Calu3 (cell line): ENCODE measurements around the gene JARID2. TPM values are rescaled to one million over a fixed set of nuclear protein-coding genes. Genes with fewer than 3 reads are reported as not detected.

Experiments used
- BruUV-seq: library from RNA; stranded (reverse); fragments of 400-500 nt; replicated peaks from 2 replicates; lab custom pipeline; 2021; lab: Mats Ljungman, UMichigan
- CTCF ChIA-PET: fragments of 300-600 bp; sonication (Branson Sonifier 250); formaldehyde crosslinking; loops from one replicate; lab custom pipeline; 2022; ENCODE audit warnings: antibody characterized with exemption; lab: Charles Lee
- DNase-seq: peaks from one replicate; pipeline ENCODE4 v3.0.0; 2022
- H3K27ac Mint-ChIP-seq: one replicate; pipeline ENCODE4 v1.8.0; 2022; ENCODE audit warnings: mixed read lengths; ENCODE audit not compliant: unreplicated experiment
- H3K27me3 Mint-ChIP-seq: one replicate; pipeline ENCODE4 v1.8.0; 2022; ENCODE audit warnings: mixed read lengths; ENCODE audit not compliant: unreplicated experiment
- H3K36me3 Mint-ChIP-seq: one replicate; pipeline ENCODE4 v1.8.0; 2022; ENCODE audit warnings: mild to moderate bottlenecking, moderate library complexity, mixed read lengths; ENCODE audit not compliant: insufficient read depth, unreplicated experiment
- H3K4me1 Mint-ChIP-seq: one replicate; pipeline ENCODE4 v1.8.0; 2022; ENCODE audit warnings: mild to moderate bottlenecking, low read depth, mixed read lengths; ENCODE audit not compliant: unreplicated experiment
- H3K4me3 Mint-ChIP-seq: one replicate; pipeline ENCODE4 v1.8.0; 2022; ENCODE audit warnings: mild to moderate bottlenecking, low read depth, moderate library complexity, mixed read lengths; ENCODE audit not compliant: unreplicated experiment
- H3K9me3 Mint-ChIP-seq: one replicate; pipeline ENCODE4 v1.8.0; 2022; ENCODE audit warnings: low read depth, mixed read lengths; ENCODE audit not compliant: unreplicated experiment
- CTCF ChIP-seq: fragments of 200-600 bp; IDR thresholded peaks from one replicate; pipeline ENCODE4 v1.8.0; 2022; ENCODE audit warnings: antibody characterized with exemption; ENCODE audit not compliant: unreplicated experiment
- intact Hi-C: fragments of 100-400 bp; cut with micrococcal nuclease; formaldehyde crosslinking; loops from one replicate; pipeline ENCODE4 v1.10.0; 2022; ENCODE audit not compliant: unreplicated experiment
- total RNA-seq: library from RNA; stranded (reverse); gene quantifications from 2 replicates; pipeline ENCODE4 v1.2.3, GENCODE V29; 2022

JARID2 gene
- total RNA-seq, 1 experiment from 2014 or later = 9.4 TPM

GRCh38 chr6:15387118-15387517 lies 141.2 kb downstream of the JARID2 start:
- intact Hi-C loops = no loop called here
- H3K36me3 Mint-ChIP-seq = peaks cover 7% of the 10 kb centered on the region
- CTCF ChIA-PET = no interaction called here
- no peak overlapping the region for H3K4me3 Mint-ChIP-seq
- no peak overlapping the region for H3K27ac Mint-ChIP-seq
- TF ChIP-seq CTCF = no peak
- no TSS peak for BruUV-seq
- H3K27me3 Mint-ChIP-seq = no peaks in the 10 kb centered on the region
- no peak for DNase-seq
- peaks cover 7% of the 10 kb centered on the region for H3K4me1 Mint-ChIP-seq
- no peaks in the 10 kb centered on the region for H3K9me3 Mint-ChIP-seq

- Mint-ChIP-seq H3K9me3 (no peaks in the 10 kb centered on the region), H3K4me3 (no peak overlapping the region), H3K36me3 (peaks cover 4% of the 10 kb centered on the region), H3K27me3 (no peaks in the 10 kb centered on the region), H3K4me1 (peaks cover 7% of the 10 kb centered on the region), H3K27ac (no peak overlapping the region)
- no peak for DNase-seq
- BruUV-seq = no TSS peak
- intact Hi-C loops = no loop called here
- TF ChIP-seq CTCF = no peak
- CTCF ChIA-PET = interaction anchor here (0.7 to 1.2 kb wide), 2 partner anchors 11 to 12 kb away, joined by 3 read pairs; no protein-coding TSS in a partner anchor
Measured at GRCh38 chr6:15389084-15389764, 143.4 kb downstream of the JARID2 start.

GRCh38 chr6:15389765-15390723 lies 144.2 kb downstream of the JARID2 start:
- CTCF ChIA-PET = interaction anchor here (0.5 to 1.2 kb wide), 3 partner anchors 11 to 509 kb away, joined by 3 to 4 read pairs (median 3); no protein-coding TSS in a partner anchor
- BruUV-seq = no TSS peak
- Mint-ChIP-seq H3K4me3 (no peak overlapping the region), H3K9me3 (no peaks in the 10 kb centered on the region), H3K36me3 (peaks cover 4% of the 10 kb centered on the region), H3K27ac (no peak overlapping the region), H3K27me3 (no peaks in the 10 kb centered on the region), H3K4me1 (peaks cover 7% of the 10 kb centered on the region)
- TF ChIP-seq CTCF = peak; percentile 50
- peak; percentile 15 for DNase-seq
- intact Hi-C loops = loop anchor here (5.0 kb wide), 1 partner anchor 68 kb away; no protein-coding TSS in a partner anchor

- TF ChIP-seq CTCF = no peak
- intact Hi-C loops = loop anchor here (5.0 kb wide), 1 partner anchor 69 kb away; no protein-coding TSS in a partner anchor
- CTCF ChIA-PET = no interaction called here
- Mint-ChIP-seq H3K4me1 (peaks cover 7% of the 10 kb centered on the region), H3K4me3 (no peak overlapping the region), H3K27ac (no peak overlapping the region), H3K36me3 (peaks cover 4% of the 10 kb centered on the region), H3K27me3 (no peaks in the 10 kb centered on the region), H3K9me3 (no peaks in the 10 kb centered on the region)
- no peak for DNase-seq
- no TSS peak for BruUV-seq
Measured at GRCh38 chr6:15391500-15391899, 145.6 kb downstream of the JARID2 start.
